GM18499 (cell line): ENCODE data around the gene DMXL1.
A peak's percentile ranks its signal among the peaks of the same experiment; 100 is the strongest.
"Not testable (repeated sequence)": the region's sequence is repeated elsewhere in the genome, so short reads cannot be mapped to it uniquely, and the experiment has no call there.

ENCODE experiments used
- ATAC-seq: cut with Tn5 transposase; IDR thresholded peaks from one replicate; pipeline ENCODE4 v1.9.1; 2021; ENCODE audit warnings: moderate number of reproducible peaks; ENCODE audit not compliant: insufficient read depth, unreplicated experiment

DMXL1 gene

DNA sequence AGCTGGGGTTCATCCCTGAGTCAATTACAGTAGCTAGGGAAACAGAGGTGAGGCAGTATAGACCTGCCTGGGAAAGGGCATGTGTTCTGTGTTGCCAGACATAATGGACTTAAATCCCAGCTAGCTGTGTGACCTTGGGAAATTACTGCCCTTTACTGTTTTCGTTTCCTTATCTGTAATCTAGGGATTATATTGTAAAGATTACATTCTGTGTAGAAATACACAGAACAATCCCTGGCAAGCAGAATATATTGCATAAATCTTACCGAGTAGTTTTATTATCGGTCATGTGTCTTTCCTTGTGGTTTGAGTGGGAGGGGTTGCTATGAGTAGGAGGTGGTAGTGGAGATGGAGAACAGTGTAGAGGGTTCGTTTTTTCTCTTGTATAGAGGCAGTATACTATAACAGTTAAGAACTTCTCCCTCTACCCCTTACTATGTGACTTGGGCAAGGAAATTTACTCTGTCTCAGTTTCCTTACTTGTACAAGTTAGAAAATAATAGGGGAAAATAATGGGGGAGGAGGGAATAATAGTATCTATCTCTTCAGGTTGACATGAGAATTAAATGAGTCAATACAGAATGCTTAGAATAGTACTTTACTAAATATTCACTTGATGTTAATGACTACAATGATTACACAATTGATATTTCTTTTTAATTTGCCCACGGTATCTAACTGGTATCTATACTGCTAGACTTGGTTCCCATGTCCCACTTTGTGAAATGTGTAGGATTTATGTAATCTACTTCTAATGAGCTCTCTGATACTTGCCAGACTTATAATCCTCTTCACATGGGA, 7.1 kb upstream of the DMXL1 start:
- ATAC-seq: peak; percentile 68

DNA sequence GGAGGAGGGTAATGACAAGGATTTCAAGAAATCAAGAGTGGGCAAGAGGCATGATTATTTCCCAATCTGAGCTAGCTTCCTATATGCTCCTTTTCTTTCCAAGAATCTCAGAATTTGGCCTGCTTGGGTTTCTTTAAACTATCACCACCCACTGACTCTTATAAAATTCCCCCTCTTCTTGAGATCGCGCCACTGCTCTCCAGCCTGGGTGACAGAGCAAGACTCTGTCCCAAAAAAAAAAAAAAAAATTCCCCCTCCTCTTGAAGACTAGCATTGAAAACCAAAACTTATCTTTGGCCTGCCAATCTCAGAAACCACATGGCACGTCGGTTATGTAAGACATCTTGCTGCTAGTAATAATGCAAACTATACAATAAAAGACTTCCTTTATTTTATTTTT, 3.4 kb upstream of the DMXL1 start:
- no peak for ATAC-seq

DNA sequence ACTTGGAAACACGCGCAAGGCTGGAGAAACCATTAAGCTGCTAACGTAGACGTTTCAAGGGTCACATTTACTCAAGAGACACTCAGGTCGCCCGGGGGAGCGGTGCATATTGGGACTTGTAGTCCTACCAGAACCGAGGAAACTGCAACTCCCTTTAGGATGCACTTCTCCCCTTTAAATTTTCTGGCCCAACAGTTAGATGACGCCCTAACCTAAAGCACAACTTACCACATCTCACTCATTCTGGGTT, 384 bp upstream of the DMXL1 start:
- no peak for ATAC-seq

DNA sequence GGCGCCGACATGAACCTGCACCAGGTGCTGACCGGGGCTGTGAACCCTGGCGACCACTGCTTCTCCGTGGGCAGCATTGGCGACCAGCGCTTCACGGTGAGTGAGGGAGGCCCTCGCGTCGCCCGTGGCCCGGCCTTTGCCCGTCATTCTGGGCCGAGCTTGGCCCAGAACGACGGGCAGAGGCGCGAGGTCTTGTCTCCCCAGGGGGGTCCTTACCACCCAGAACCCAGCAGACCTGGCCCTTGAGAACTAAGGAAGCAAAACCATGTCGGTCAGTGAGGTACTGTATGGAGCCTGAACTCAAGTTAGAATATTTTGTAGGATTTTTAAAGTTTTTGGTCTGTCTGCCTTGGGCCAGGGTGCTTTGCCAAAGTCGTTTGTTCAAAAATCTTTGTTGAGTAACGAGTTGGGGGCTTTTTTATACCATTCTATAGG, 691 bp downstream of the DMXL1 start:
- ATAC-seq: no peak

DNA sequence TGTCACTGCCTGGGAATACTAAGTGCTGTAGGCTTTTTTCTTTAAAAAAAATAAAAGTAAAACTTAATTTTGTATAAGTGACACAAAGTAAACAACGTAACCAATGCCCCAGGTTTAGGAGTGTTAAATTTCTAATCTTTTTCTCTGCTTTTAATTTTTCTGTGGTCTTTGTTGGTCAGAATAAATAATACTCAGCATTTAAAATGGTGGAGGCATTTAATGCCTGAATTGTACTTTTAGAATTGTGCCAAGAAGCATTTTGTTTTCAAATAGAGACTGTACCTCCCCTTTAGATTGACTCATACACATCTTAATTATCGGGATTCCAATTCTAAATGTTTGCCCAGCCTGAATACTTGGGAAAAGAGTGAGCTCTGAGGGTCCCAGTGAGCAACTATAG, 1.6 kb downstream of the DMXL1 start:
- no peak for ATAC-seq

DNA sequence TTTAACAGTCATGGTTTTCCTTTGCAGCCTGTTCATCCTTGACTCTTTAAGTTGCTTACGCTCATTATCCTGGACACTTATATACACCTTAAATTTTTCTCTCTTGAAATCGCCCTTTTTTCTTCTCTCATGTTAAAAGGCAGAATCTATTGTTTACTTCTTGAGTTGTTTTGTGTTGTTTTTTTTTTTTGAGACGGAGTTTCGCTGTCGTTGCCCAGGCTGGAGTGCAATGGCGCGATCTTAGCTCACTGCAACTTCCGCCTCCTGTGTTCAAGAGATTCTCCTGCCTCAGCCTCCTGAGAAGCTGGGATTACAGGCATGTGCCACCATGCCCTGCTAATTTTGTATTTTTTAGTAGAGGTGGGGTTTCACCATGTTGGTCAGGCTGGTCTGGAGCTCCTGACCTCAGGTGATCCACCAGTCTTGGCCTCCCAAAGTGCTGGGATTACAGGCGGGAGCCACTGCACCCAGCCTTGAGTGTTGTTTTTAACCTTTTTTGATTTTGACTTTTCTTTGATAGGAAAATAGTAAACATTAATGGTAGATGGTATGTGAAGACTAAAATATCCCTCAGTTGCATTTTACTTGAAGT, 3.0 kb downstream of the DMXL1 start:
- ATAC-seq: not testable (repeated sequence)

DNA sequence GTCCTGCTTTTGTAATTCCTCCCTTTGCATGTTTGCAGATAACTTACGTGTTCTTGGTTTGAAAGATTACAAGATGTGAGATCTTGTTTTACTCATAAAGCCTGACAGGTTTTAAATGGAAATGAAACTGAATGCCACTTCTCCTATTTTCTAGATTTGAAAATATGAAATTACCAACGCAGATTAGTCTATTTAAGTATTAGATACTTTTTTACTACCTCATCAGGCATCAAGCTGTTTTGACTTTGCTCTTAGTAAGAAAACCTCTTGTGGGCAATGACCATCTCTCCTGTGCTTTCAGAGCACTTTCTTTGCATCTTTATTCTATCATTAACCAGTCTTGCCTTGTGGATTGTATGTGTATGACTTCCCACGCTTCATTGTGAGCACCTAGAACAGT, 3.5 kb downstream of the DMXL1 start:
- ATAC-seq: no peak

DNA sequence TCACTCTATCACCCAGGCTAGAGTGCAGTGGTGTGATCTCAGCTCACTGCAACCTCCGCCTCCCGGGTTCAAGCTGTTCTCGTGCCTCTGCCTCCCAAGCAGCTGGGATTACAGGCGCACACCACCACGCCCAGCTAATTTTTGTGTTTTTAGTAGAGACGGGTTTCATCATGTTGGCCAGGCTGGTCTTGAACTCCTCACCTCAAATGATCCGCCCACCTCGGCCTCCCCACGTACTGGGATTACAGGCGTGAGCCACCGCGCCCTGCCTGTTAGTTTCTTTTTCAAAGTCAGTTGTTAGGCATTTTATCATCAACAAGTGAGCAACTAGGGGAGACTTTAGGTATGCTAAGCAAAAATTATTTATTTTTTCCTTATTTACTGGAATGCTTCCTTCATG, 4.4 kb downstream of the DMXL1 start:
- ATAC-seq: not testable (repeated sequence)

DNA sequence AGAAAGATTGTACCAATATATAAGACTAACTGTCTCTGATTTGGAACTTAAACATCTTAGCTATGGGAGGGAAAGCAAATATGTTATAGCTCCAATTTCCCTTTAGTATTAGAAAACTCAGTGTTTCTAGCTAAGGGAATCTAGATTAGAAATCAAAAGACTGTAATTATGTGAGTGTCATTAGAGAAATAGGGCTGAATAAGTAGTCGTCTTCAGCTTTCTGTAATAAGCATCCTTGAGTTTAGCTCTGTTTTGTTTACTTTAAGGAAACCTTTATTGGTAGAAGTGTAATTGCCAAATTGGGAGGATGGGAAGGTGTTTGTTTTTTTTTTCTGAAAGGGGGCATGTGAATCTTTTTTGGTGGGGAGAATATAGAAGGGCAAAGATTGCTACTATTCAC, 5.2 kb downstream of the DMXL1 start:
- no peak for ATAC-seq

DNA sequence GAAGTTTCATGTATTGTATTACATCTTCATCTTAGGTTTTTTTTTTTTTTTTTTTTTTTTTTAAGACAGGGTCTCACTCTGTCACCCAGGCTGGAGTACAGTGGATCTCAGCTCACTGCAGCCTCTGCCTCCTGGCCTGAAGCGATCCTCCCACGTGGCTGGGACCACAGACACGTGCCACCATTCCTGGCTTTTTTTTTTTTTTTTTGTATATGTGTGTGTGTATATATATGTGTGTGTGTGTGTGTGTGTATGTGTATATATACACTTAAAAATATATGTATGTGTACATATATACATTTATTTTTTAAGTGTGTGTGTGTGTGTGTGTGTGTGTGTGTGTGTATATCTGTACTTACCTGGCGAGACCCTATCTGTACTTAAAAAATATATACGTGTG, 6.6 kb downstream of the DMXL1 start:
- no peak for ATAC-seq

DNA sequence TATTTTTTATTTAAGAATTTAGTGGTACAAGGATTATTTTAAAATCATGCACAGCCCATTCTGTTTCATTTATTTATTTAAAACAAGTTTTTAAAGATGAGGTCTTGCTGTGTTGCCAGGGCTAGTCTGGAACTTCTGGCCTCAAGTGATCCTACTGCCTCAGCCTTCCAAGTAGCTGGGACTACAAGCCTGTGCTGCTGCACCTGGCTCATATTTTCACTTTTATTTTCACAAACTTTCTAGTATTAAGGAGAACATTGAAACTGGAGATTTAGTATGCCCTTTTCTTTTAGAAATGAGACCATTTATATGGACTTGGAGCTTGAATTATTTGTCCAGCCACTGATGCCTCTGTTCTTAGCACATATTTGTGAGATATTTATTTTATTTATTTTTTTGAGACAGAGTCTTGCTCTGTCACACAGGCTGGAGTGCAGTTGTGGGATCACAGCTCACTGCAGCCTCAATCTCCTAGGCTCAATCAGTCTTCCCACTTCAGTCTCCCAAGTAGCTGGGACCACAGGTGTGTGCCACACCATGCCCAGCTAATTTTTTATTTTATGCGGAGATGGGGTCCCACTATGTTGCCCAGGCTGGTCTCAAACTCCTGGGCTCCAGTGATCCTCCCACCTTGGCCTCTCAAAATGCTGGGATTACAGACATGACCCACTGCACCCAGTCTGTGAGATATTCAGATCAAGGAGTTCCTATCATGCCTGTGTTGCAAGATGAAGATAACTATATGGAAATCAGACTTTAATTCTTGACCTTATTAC, 7.4 kb downstream of the DMXL1 start:
- ATAC-seq: no peak

DNA sequence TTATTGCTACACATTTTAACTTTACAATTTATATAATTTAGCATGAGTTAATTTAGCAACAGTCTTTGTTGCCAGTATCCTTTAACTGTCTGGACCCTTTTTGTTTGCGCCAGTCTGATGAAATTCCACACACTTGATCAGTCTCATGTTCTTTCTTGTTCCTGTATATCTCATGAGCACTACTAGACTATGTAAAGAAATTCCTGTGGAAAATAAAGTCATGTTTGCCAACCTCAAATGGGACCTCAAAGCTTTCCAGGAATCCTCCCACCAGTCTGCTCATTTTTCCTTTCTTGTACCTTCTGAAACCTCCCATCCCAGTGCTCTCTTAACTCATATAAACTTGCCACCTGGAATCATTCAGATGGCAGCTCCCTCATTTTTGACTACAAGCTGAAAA, 8.0 kb downstream of the DMXL1 start:
- ATAC-seq: no peak

DNA sequence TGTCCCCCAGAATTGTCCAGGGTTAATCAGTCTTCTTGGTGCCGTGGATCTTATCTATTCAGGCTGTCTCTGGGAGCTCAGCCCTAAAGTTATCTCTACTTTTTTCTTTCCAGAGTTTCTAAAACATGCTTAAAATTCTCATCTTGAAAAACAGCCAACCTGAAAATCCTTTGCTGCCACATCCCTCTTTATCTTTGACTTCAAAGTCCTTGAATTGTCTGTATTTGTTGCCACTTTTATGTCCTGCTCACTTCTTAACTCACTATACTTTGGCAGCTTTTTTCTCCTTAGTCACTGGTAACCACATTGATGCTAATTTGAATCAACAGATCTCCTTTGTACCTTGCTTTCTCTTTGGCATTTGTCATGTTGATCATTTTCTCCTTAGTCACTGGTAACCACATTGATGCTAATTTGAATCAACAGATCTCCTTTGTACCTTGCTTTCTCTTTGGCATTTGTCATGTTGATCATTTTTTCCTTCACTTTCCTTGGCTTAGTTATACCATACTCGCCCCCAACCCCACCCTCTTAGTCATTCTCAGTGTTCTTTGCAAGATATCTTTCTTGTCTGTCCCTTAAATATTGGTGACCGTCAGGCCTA, 8.5 kb downstream of the DMXL1 start:
- peak; percentile 37 for ATAC-seq

DNA sequence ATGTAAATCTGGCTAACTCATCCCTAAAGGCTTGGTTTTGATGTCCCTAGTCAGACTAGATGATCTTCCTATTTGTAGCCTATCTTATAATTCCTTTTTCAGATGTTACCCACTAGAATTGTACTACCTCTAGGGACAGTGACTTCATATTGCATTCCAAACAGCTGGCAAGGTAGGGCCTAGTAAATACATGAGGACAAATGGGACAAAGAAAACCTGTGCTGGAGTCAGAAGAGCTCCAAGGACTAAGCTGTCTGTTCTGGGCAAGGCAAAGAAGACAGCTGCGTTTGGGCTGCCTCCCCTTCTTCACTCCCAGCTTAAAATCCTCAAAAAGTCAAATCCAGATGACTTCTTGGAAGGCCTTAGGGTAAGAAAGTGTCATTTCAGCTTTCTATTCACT, 10.0 kb downstream of the DMXL1 start:
- no peak for ATAC-seq

DNA sequence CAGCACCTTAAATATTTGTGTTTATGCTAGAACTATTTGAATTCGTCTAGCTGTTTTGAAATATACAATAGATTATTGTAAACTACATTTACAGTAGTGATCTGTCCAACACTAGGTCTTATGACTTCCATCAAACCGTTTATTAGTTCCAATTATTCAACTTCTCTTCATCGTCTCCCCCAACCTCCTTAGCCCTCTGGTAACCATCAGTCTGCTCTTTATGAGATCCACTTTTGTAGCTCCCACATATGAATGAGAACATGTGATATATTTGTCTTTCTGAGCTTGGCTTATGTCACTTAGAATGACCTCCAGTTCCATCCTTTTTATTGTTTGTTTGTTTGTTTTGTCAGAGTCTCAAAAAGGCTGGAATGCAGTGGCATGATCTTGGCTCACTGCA, 11.8 kb downstream of the DMXL1 start:
- no peak for ATAC-seq

DNA sequence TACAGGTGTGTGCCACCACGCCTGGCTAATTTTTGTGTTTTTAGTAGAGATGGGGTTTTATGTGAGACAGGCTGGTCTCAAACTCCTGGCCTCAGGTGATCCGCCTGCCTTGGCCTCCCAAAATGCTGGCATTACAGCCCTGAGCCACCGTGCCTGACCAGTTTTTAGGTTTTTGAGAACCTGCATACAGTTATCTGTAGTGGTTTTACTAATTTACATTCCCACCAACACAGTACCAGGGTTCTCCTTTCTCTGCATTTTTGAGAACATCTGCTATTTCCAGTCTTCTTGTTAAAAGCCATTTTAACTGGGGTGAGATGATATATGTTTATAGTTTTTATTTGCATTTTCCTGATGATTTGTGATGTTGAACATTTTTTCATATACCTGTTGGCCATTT, 12.8 kb downstream of the DMXL1 start:
- peak; percentile 45 for ATAC-seq

DNA sequence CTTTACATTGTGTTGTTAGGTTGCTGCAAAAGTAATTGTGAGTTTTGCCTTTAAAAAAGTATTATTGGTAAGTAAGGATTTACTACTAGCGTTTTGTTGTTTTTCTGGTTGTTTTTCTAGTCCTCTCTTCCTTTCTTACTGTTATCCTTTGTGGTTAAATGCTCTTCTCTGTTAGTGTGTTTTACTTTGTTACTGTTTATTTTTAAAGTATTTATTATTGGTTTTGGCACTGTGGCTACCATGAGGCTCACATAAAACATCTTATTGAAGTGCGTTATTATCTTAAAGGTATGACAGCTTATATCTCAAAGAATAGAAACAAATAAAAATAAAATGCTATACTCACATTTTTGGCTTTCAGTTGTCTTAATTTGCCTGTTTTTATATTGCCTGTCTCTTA, 17.6 kb downstream of the DMXL1 start:
- no peak for ATAC-seq

DNA sequence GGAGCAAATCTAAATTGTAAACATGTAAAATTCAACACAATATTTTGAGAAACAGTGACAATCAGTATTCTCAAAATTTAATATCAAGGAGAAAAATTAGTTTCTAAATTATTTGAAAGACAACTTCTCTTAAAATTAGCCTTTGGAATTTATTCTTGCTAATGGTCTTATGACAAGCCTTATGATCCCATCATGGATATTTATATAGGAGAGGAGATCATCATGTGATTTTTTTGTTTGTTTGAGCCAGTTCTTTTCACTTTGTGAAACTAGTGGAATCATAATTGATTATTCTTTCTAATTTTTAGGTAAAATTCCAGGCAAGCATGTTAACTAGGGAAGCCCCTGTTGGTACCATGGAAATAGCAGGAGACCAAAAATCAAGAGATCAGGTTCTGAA, 24.7 kb downstream of the DMXL1 start:
- no peak for ATAC-seq

DNA sequence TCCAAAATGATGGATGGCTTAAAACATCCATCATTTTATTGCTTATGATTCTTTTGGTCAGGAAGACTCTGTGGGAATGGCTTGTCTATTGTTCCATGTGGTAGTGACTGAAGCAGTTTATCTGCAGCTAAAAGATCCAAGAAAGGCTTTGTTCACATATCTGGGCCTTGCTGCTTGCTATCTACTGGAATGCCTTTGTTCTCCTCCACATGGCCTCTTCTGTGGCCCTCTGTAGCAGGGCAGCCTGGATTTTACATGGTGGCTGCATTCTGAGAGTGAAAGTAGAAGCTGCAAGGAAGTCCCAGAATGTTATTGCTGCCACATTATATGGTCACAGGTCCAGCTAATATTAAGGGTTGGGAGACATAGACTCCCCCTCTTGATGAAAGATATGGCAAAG, 35.1 kb downstream of the DMXL1 start:
- no peak for ATAC-seq

DNA sequence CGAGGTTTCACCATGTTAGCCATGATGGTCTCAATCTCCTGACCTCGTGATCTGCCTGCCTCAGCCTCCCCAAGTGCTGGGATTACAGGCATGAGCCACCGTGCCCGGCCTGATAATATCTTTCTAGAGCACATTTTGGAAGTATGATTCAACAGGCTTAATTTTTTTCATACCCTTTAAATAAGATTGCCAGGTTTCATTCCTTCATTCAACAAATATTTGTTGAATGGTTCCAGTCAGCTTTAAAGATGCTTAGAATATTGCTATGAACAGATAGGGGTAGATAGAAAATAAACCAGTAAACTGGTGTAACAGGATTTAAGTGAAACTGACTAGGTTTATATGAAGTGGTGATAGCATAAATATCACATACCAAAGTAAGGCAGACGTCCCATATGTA, 41.3 kb downstream of the DMXL1 start:
- no peak for ATAC-seq

DNA sequence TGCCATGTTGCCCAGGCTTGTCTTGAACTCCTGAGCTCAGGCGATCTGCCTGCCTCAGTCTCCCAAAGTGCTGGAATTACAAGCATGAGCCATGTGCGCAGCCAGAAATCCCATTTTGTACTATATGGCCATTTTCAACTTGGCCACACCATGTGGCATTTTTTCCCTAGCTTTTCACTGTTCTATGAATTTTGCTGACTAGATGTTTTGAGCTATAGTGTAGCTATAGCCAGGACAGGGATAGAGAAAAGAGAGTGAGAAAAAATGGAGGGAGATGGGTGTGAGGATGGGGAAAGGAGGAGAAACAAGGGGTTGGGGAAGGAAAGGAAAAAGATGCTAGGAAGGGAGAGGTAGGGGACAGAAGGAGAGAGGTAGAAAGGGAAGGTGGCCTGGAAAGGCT, 46.4 kb downstream of the DMXL1 start:
- ATAC-seq: no peak
